Ecto neural progenitor cell (in vitro differentiated cells): ENCODE data around the gene ANXA7.

Experiments used
- DNase-seq: peaks from one replicate; pipeline ENCODE4 v3.0.0-alpha.2; 2018; ENCODE audit warnings: low spot score

ANXA7 gene

DNA sequence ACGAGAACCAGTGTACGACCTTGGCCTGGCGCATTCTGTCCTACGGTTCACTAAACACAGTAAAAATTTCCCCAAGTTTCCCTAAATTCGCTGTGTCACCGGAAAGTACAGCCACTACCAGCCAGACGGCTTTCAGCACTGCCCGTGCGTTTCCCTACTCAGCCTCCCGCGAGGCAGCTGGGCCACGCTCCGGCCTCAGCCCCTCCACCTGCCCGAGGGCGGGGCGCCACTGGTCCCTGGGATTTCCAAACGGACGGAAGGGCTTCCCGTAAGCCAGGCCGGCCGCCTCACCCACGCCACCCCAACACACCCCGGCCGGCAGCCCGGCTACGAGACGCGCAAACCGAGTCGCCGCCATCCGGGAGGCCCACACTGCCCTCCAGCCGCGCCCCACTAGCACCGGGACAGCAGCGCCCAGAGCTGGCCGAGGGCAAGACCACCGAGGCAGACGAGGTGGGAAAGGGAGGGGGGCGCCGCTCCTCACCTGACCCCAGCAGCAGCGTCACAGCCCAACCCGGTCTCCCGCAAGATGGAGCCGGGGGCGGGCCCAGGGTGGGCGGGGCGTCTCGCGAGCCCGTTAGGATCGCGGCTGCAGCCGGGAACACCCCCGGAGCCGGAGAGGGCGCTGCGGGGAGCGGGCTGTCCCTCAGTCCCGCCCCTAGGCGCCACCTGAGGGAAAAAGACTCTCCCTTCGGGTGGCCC, at the start of gene ANXA7:
ANXA7 (minus strand) TSS at position 531 of the 702 bp plus-strand sequence. CDS start 13,202 bp downstream, outside the sequence.
- DNase-seq: peak; percentile 95

DNA sequence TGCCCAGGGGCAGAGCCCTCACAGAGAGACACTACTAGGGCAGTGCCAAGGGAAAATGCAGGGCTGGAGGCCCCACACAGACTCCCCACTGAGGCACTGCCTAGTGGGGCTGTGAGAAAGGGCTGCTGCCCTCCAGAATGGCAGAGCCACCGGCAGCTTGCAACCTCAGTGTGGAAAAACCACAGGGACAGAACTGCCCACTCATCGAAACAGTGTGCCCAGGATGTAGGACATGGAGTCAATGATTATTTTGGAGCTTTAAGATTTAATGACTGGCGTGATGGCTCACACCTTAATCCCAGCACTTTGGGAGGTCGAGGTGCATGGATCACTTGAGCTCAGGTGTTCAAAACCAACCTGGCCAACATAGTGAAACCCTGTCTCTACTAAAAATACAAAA, 47.0 kb upstream of the ANXA7 start:
- DNase-seq: no peak

DNA sequence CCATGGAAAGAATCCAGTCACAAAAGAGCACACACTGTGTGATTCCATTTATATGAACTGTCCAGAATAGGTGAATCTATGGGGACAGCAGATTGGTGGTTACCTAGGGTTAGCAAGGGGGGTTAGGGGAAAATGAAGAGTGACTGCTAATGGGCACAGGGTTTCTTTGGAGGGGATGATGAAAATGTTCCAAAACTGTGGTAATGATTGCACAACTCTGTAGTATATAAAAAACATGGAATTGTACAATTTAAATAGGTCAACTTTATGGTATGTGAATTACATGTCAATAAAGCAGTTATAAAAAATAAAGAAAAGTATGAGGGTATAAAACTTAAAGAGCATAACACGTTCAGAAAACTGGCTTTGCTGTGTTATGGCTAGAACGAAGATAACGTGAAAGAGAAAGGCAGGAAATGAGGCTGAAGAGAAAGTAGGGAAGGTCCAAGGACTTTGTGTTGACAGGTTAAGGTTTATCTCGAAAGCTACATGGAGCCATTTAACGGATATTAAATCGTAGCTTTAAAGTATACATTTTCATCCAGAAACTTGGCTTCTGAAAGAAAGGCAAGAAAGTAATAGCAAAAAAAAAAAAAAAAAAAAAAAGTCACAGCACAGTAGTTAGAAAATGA, 45.9 kb upstream of the ANXA7 start:
- DNase-seq: no peak

DNA sequence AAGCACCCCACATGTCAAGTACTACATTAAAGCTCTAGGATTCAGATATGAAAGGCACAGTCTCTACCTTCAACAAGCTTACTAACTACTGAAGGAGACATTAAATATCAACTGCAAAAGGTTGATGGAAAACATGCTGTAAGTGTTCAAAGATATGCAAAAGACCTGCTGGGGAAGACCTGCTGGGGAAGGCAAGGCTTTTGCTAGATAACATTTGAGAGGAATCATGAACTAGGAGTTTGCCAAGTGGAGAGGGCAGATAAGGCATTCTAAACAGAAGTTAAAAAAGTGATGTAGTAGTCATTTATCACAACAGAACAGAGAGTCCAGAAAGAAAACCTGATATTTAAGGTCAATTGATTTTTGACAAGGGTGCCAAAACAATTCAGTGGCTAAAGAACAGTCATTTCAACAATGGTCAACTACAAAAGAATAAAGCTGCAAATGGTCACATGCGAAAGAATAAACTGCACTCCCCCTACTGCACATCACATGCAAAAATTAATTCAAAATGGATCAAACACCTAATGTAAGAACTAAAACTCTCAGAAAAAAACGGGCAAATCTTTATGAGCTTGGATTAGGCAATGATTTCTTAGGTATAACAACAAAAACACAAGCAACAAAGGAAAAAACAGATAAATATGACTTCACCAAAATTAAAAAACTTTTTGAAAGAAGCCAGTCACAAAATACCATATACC, 42.5 kb upstream of the ANXA7 start:
- no peak for DNase-seq

DNA sequence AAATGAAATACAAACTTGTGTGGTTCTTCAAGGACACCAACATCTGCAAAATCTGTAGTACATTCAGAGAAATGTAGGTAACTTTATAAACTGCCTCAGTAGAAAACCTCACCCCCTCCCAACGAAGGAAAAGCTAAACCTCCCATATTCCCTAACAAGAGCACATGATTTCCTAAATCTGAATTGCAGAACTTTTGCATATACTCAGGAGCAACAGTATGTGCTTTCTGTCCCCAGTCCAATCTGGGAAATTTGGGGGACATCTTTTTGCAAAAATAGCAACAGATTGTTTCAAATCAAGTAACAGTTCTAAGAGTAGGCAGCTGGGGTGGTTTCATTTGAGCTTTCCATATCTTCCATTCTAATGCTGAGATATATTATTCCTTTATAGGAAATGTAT, 35.3 kb upstream of the ANXA7 start:
- no peak for DNase-seq

DNA sequence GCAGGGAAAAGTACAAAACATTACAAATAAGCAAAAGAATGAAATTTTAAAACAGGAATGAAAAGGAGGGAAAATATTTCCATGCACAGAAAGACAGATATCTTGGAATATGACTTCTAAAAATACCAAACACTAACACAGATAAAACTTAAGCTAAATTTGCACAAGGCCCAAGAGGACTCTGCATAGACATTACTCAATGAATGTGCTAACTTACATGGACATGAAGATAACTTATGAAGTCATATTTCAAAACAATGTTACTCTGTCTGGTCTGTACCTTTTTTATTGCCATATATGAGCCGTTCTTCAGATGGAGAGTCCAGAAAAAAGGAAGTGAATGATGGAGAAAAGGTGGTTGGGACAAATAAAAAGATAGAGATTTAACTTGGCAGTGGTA, 34.5 kb upstream of the ANXA7 start:
- no peak for DNase-seq

DNA sequence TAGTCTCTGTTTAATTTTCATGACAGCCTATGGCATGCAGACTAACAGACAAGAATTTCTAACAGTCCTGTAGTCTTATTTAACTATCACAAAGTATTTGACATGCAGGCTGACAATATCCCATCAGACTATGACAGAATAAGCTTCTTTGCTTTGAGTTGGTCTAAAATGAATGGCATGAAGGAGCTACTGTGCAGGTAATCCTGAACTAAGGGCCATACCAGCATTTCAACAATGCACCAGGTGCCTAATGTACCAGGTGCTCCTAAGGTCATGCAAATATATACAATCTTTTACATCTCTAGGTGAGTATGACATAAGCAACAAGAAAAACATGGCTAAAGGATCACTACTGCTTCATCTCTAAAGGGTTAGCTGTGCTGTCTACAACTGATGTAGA, 33.1 kb upstream of the ANXA7 start:
- DNase-seq: no peak

DNA sequence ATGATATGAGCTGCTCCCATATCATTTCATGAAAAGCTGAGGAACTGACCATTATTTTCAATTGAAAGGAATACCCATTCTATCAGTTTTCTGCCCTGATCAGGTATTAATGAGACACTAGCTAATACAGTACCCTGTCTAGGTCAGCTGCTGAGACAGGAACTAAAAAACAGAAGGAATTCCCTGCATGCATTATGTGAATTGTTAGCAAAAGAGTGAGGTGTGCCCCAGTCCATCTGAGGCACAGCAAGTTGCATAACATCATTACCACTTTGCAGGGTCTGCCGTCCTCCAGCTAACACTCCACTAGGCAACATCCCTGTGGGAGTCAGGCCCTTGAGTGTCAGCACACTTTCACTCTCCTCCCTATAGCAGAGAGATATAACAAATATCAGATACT, 30.6 kb upstream of the ANXA7 start:
- DNase-seq: no peak

DNA sequence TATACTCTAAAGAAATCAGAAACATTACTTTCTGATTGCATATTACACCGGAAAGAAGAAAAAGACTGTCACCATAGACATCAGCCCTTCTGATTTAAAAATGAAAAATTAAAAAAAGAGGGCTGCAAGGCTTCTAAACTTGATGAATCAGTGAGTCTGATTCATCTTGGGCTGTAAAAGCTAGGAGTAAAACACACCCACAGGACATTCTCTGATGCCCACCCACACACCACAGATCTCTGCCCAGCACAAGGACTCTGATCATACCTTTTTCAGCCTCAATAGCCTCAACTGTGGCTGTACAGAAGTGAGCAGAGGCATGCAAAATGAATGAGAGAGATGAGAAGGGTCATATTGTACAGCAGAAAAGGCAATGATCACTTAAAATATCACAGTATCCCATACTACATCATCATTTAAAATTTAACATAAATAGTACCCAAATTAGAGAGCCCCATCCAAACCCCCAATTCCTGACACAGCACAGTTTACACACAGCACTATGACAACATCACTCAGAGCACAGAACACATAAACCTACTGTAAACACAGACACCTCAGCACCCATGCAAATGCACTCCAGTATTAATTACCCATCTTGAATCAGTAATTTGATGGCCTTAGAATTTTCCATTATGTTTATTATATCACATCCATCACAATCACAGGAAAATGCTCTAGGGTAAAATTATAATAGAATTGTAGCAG, 25.9 kb upstream of the ANXA7 start:
- no peak for DNase-seq

DNA sequence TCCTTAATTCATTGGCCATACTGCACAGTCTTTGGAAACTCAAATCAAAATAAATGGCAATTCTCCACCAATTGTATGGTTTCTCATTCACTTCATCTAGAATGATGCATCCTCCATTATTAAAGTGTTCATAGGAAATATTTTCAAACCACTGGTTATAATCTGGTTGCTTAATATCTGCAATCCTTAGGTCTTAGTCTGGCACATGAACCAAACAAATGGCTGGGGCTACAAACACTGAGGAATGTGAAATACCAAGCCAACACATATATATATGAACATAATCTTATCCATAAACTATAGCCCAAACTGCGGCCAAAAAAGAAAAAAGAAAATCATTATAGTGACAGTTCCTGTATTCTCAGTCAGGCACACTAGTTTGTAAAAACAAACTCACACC, 25.2 kb upstream of the ANXA7 start:
- no peak for DNase-seq

DNA sequence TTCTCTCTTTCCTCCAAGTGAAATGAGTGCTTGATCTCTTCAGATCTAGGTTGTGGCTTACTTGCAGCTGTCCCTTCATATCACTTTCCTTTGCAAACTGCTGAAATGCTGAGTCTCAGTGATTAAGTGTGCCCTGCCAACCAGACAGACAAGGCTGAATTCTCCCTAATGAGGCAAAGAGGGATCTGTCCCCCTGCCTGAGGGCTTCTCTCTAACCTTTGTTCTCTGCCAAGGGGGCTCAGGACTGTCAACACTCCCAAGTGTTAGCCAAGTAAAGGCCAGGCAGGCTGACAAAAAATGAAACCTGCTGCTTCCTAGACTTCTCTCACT, 19.6 kb upstream of the ANXA7 start, which contains the start of gene MSS51:
MSS51 (minus strand) TSS at position 24 of the 330 bp plus-strand sequence. CDS start 5,277 bp downstream, outside the sequence.
- DNase-seq: no peak

DNA sequence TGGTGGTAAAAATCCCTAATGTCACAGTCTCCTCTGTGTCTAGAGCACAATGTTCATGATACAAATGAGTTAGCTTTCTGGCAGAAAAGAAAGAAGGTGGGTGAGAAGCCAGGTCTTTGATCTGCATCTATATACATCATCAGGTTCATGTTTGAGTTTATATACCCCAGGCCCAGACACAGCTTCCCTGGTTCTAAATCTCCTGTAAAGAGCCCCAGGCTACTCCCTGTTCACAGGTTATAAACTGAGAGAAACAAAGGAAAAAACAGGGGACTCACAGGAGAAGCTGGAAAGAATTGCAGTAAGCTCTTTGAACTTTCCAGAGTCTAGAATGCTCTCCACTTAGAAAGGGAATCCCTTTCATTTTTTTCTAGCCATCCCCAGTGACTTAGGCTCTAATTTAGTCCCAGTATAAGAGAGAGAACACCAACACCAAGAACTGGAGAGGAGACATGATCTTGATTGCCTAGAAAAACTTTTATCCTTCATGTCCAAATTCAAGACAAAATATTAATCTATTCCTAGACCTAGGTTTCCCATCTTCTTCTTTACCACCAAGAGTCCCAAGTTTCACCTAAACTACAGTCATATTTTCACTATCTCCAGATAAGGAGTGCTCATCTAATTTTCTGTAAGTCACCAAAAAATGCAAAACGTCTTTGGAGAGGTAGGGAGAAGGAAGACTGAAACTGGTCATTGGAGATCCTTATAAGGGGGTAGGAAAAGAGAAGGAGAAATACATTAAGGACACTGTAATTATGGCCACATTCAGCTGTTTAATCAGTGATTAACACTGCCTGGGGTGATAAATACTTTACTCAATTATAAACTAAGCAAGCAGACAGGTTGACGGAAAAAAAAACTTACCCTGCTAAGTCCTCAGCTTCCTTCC, 19.0 kb upstream of the ANXA7 start:
- DNase-seq: no peak

DNA sequence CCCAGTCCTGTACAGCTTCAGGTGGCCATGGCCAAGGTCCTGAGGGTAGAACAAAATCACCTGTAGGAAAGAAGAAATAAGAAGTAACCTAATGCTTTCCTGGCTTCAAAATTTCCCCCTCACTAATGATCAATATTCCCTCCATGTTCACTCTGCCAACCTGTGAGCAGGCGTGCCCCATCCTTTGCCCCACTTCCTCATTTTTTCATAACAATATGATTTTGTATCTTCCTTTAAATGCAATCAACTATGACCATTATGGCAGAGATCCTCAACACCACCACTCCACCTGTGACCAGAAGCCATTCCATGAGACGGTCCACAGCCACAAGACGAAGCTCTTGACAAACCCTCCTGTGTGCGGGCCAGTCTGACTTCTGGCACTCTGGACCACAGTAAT, 12.5 kb upstream of the ANXA7 start:
- no peak for DNase-seq

DNA sequence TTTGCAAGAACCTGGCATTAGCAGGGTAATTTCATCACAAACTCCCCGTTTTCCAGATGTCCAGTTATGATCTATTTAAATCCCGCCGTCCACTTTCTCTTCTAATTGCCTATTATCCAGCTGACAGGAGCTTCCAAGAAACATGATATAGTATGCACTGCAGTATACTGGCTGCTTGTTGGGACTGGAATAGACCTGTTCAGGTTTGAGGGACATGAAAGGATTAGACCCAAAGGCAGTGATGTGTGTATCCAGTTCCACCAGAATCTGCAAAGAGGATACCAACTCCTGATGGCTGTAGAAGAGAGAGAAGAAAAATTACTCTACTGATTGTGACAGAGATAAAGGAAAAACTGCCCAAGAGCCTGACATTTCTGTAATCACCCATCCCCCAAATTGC, 10.6 kb upstream of the ANXA7 start:
- no peak for DNase-seq

DNA sequence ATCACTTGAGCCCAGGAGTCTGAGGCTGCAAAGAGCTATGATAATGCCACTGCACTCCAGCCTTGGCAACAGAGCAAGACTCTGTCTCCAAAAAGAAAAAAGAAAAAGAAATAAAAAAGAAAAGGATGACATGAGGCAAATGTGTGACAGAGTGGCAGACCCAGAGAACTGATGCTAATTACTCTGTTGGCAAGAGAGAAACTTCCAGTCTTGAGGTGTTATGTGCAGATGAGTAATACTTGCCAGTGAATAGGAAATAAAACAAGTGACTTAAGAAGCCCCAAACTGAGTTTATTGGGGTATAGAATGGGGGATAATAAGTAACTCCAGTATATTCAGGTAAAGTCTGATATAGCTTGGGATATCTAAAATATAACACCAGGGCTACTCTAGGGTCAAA, 9.5 kb upstream of the ANXA7 start:
- no peak for DNase-seq

DNA sequence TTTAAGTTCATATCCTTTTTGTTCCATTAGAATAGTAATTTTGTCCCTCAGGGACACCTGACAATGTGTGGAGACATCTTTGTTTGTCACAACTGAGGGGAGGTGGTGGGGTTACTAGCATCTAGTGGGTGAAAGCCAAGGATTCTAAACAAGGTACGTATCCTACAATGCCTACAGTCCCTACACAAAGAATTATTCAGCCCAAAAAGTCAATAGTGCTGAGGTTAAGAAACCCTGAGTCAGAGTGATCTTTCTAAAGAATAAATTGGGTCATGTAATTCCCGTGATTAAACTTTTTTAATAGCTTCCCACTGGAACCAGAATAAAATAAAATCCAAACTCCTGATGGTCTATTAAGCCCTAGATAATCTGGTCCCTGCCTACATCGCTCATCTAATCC, 2.7 kb upstream of the ANXA7 start:
- DNase-seq: no peak

DNA sequence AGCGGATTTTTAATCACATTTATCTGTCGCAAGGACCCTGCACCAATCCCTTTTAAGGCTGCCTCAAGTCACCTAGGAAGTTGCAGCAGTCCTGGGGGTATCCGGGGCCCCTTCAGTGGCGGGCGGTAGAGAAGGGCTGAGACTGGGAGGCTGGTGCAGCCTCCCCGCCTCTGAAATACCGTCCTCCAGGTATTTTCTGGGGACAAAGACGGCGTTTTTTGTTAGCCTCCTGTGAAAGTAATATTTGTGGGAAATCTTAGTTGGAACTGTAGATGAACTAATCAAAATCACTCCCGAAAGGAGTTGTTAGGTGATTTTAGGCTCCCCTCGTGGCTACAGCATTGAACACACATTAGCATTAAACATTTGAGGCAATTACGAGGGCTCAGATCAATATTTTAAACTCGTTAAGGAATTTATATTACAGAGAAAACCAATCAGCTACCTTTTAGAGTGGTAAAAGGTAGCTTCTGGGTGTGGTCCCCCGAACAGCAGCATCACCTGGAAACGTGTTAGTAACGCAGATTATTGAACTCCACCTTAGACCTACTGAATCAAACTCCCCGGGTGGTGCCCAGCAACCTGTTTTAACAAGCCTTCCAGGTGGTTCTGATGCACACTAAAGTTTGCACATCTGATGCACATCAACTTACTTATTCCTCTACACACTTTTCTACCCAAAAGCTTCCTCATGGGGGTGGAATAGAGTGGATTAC, 530 bp upstream of the ANXA7 start:
- DNase-seq: no peak

DNA sequence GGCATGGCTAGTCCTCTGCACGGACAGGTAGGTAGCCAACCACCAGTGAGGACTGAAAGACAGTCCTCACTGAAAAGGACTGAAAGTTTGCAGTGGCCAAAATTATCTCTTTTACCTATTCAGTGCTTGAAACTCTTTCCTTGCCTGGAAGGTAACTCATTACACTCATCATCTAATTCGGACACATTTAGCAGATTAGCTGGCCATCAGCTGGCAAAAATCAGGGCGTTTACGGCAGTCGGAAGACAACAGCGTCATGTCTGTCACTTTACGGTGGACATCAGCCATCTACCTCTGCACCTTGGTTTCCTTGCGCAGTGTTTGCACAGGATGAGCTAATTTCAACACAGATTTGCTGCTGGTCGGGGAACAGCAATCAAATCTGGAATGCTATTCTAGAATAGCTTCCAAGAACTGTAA, 740 bp downstream of the ANXA7 start:
- no peak for DNase-seq

DNA sequence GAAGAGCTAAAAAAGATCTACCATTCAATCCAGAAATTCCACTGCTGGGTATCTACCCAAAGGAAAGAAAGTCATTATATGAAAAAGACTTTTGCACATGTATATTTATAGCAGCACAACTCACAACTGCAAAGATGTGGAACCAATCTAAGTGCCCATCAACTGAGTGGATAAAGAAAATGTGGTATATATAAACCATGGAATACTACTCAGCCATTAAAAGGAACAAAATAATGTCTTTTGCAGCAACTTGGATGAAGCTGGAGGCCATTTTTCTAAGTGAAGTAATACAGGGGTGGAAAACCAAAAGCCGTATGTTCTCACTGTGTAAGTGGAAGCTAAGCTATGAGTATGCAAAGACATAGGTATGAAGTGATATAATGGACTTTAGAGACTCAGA, 3.0 kb downstream of the ANXA7 start:
- no peak for DNase-seq

DNA sequence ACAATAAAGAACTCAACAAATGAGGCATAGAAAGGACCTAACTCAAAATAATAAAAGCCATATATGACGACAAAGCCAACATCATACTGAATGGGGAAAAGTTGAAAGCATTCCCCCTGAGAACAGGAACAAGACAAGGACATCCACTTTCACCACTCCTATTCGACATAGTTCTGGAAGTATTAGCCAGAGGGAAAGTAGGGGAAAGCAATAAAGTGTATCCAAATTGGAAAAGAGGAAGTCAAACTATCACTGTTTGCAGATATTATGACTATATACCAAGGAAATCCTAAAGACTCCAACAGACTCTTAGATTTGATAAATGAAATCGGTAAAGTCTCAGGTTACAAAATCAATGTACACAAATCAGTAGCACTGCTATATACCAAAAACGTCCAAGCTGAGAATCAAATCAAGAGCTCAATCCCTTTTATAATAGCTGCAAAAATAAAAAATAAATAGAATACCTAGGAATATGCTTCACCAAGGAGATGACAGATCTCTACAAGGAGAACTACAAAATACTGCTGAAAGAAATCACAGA, 4.8 kb downstream of the ANXA7 start:
- no peak for DNase-seq

DNA sequence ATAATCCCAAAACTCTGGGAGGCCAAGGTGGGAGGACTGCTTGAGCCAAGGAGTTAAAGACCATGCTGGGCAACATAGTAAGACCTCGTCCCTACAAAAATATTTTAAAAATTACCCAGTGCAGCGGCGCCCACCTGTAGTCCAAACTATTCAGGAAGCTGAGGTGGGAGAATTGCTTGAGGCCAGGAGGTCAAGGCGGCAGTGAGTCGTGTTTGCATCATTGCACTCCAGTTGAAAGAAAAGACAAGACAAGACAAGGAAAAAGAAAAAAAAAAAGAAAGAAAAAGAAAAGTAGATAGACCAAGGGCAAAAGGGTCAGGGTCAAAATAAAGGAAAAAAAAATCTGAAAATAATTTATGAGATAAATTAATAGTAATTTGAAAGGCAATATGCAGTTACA, 5.8 kb downstream of the ANXA7 start:
- no peak for DNase-seq
